GM12878 (cell line): Measurements from ENCODE around the gene FIGNL2.

Experiments
- CBFB ChIP-seq: IDR thresholded peaks from 2 replicates; pipeline ENCODE4 v1.6.1; 2016; ENCODE audit warnings: antibody characterized with exemption, low read depth
- CHD2 ChIP-seq: IDR thresholded peaks from 2 replicates; pipeline ENCODE4 v1.6.1; 2011; ENCODE audit warnings: low read depth, low read length, improper control_type of control experiment, borderline replicate concordance
- CTCF ChIP-seq, 3 experiments: IDR thresholded peaks in 2 of 3; conservative IDR thresholded peaks in 1 of 3; 2 replicates each; pipeline ENCODE4 v1.5.1; 2011; ENCODE audit warnings: low read depth in 3 of 3, low read length in 3 of 3, mild to moderate bottlenecking in 3 of 3, control low read depth in 2 of 3, moderate library complexity in 2 of 3, inconsistent platforms in 1 of 3, mixed read lengths in 1 of 3; ENCODE audit not compliant: control insufficient read depth in 2 of 3, insufficient read depth in 1 of 3; ENCODE audit errors: extremely low read depth in 1 of 3
- EZH2 ChIP-seq: IDR thresholded peaks from 2 replicates; pipeline ENCODE4 v1.6.1; 2012; ENCODE audit warnings: low read depth, mild to moderate bottlenecking, control low read depth, inconsistent platforms, low read length, borderline replicate concordance; ENCODE audit not compliant: control insufficient read depth
- IKZF2 ChIP-seq, 2 experiments: fragments of 450-650 bp; IDR thresholded peaks; 2 replicates each; pipeline ENCODE4 v1.6.1; 2017; ENCODE audit warnings: mild to moderate bottlenecking in 2 of 2, moderate library complexity in 2 of 2
- JUNB ChIP-seq: IDR thresholded peaks from 2 replicates; pipeline ENCODE4 v1.6.1; 2016; ENCODE audit warnings: antibody characterized with exemption, mild to moderate bottlenecking
- POLR2A ChIP-seq: IDR thresholded peaks from 2 replicates; pipeline ENCODE4 v1.6.1; 2011; ENCODE audit warnings: low read depth, mild to moderate bottlenecking, low read length
- RFX5 ChIP-seq: IDR thresholded peaks from 2 replicates; pipeline ENCODE4 v1.6.1; 2011; ENCODE audit warnings: low read depth, low read length, improper control_type of control experiment
- SMAD1 ChIP-seq: fragments of 450-650 bp; IDR thresholded peaks from 2 replicates; pipeline ENCODE4 v1.6.1; 2018; ENCODE audit warnings: mild to moderate bottlenecking, low read depth; ENCODE audit not compliant: partially characterized antibody
- TAF1 ChIP-seq: IDR thresholded peaks from 2 replicates; pipeline ENCODE4 v1.6.1; 2011; ENCODE audit warnings: mild to moderate bottlenecking, low read depth, low read length, borderline replicate concordance
- ZNF274 ChIP-seq: IDR thresholded peaks from one replicate; pipeline ENCODE4 v1.8.0; 2011; ENCODE audit not compliant: insufficient read length, insufficient read depth

DNA sequence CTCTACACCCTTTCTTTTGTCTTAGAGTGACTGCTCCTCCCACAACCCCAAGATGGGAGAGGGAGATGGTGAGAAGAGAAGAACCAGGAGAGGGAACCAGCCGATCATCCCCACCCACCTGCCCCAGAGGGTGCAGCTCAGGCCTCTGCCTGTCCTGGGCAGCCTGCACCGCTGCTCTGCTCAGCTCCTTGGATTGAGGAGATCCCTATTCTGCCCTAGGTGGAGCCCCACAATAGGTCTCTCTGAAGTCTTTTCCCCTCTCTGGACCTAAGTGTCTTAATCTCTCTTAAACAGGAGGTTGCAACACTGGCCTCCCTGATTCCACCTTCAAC is 41.6 kb upstream of the FIGNL2 start:
- TF ChIP-seq CHD2 (no peak), EZH2 (no peak), RFX5 (no peak), ZNF274 (no peak), CBFB (no peak), CTCF (IDR thresholded peaks at IDR 0.05 in 2 of 3, conservative IDR thresholded peaks at IDR 0.05 in 1 of 3; ENCODE audit: control insufficient read depth in 2 of 3, extremely low read depth in 1 of 3, insufficient read depth in 1 of 3, low read depth in 3 of 3, low read length in 3 of 3) (no peak), IKZF2 (IDR thresholded peaks at IDR 0.05) (no peak), POLR2A (no peak), TAF1 (no peak), JUNB (no peak), SMAD1 (no peak)
